Liver (tissue), 9 donors: ENCODE data around the gene MLLT10. TPM values are rescaled to one million over a fixed set of nuclear protein-coding genes. Genes with fewer than 3 reads are reported as not detected.

Experiments used
- DNase-seq: peaks from one replicate; pipeline ENCODE4 v3.0.0-alpha.2; 2017; ENCODE audit warnings: low spot score
- H3K27ac ChIP-seq, 2 donors: one replicate each; pipeline ENCODE4 v1.7.0; 2013; ENCODE audit warnings: inconsistent platforms in 2 of 2, low read length in 2 of 2, control low read depth in 1 of 2, low read depth in 1 of 2, mild to moderate bottlenecking in 1 of 2
- H3K27me3 ChIP-seq, 4 donors: one replicate each; pipeline versions ENCODE4 v1.6.1 to v1.7.0; 2013; ENCODE audit warnings: low read length in 3 of 4, inconsistent platforms in 1 of 4, mild to moderate bottlenecking in 1 of 4, moderate library complexity in 1 of 4; ENCODE audit not compliant: control insufficient read depth in 4 of 4, insufficient read depth in 4 of 4
- H3K36me3 ChIP-seq, 4 donors: one replicate each; pipeline versions ENCODE4 v1.6.1 to v1.7.0; 2013; ENCODE audit warnings: low read length in 3 of 4, mild to moderate bottlenecking in 3 of 4, low read depth in 1 of 4, moderate library complexity in 1 of 4; ENCODE audit not compliant: control insufficient read depth in 4 of 4, insufficient read depth in 3 of 4
- H3K4me1 ChIP-seq, 4 donors: one replicate each; pipeline versions ENCODE4 v1.6.1 to v1.7.0; 2013; ENCODE audit warnings: low read length in 3 of 4, mild to moderate bottlenecking in 3 of 4, moderate library complexity in 1 of 4; ENCODE audit not compliant: control insufficient read depth in 4 of 4, insufficient read depth in 4 of 4
- H3K4me3 ChIP-seq, 3 donors: one replicate each; pipeline versions ENCODE4 v1.6.1 to v1.7.0; 2013; ENCODE audit warnings: low read length in 3 of 3, control low read depth in 1 of 3, low read depth in 1 of 3, mild to moderate bottlenecking in 1 of 3
- H3K9ac ChIP-seq, 2 donors: one replicate each; pipeline ENCODE4 v1.7.0; 2013; ENCODE audit warnings: low read length in 2 of 2, mild to moderate bottlenecking in 2 of 2, moderate library complexity in 2 of 2, control low read depth in 1 of 2, low read depth in 1 of 2
- H3K9me3 ChIP-seq, 4 donors: one replicate each; pipeline versions ENCODE4 v1.6.1 to v1.7.0; 2013; ENCODE audit warnings: low read length in 3 of 4; ENCODE audit not compliant: control insufficient read depth in 4 of 4
- CTCF ChIP-seq: fragments of 150-350 bp; IDR thresholded peaks from 2 replicates; pipeline ENCODE4 v1.5.1; 2017; ENCODE audit warnings: improper control_type of control experiment, low read depth, low read length; ENCODE audit not compliant: missing input control
- EGR1 ChIP-seq, 2 donors: IDR thresholded peaks; 2 replicates each; pipeline ENCODE4 v1.6.1; 2016 to 2018; ENCODE audit warnings: antibody characterized with exemption in 2 of 2, low read depth in 2 of 2
- FOXA1 ChIP-seq: IDR thresholded peaks from 2 replicates; pipeline ENCODE4 v1.6.1; 2016; ENCODE audit warnings: antibody characterized with exemption
- FOXA2 ChIP-seq: IDR thresholded peaks from 2 replicates; pipeline ENCODE4 v1.6.1; 2016; ENCODE audit warnings: antibody characterized with exemption
- GABPA ChIP-seq, 2 donors: IDR thresholded peaks in 1 of 2; conservative IDR thresholded peaks in 1 of 2; 2 replicates each; pipeline ENCODE4 v1.6.1; 2016; ENCODE audit warnings: antibody characterized with exemption in 2 of 2, mild to moderate bottlenecking in 1 of 2, moderate library complexity in 1 of 2
- HNF4A ChIP-seq, 2 donors: conservative IDR thresholded peaks; 2 replicates each; pipeline ENCODE4 v1.6.1; 2016; ENCODE audit warnings: antibody characterized with exemption in 2 of 2, mild to moderate bottlenecking in 2 of 2
- JUND ChIP-seq, 2 donors: IDR thresholded peaks; 2 replicates each; pipeline ENCODE4 v1.6.1; 2016; ENCODE audit warnings: antibody characterized with exemption in 2 of 2
- RAD21 ChIP-seq, 2 donors: IDR thresholded peaks; 2 replicates each; pipeline ENCODE4 v1.6.1; 2016; ENCODE audit warnings: antibody characterized with exemption in 2 of 2, mild to moderate bottlenecking in 2 of 2
- REST ChIP-seq: IDR thresholded peaks from 2 replicates; pipeline ENCODE4 v1.6.1; 2016; ENCODE audit warnings: antibody characterized with exemption, mild to moderate bottlenecking
- RXRA ChIP-seq, 2 donors: IDR thresholded peaks; 2 replicates each; pipeline ENCODE4 v1.6.1; 2017 to 2018; ENCODE audit warnings: antibody characterized with exemption in 2 of 2, mild to moderate bottlenecking in 1 of 2
- YY1 ChIP-seq: IDR thresholded peaks from 2 replicates; pipeline ENCODE4 v1.6.1; 2016; ENCODE audit warnings: antibody characterized with exemption, mild to moderate bottlenecking
- WGBS: extraction: QIAGEN DNeasy Blood & Tissue Kit; methylation state at CpG from one replicate; pipeline ENCODE4 v1.1.7; 2013; 5-methylcytosine and 5-hydroxymethylcytosine counted together
- polyA plus RNA-seq, 2 donors: library from polyadenylated mRNA; stranded (reverse) in 1 of 2; unstranded in 1 of 2; fragments of 200-250 nt in 1 of 2; fragments of >200 nt in 1 of 2; fragmentation: Nextera tagmentation in 1 of 2; extraction: Ambion mirVana in 1 of 2; gene quantifications; one replicate each; pipeline versions ENCODE4 v1.2.1 to v1.2.3, GENCODE V29; 2013 to 2015
- total RNA-seq, 2 donors: library from RNA; depleted of rRNA; stranded (reverse); fragments of >200 nt; gene quantifications; one replicate each; pipeline ENCODE4 v1.2.3, GENCODE V29; 2014
- donor health status: healthy.
- donor health status: healthy.
- donor health status: healthy.
- donor health status: healthy.
- donor health status: healthy.

Gene MLLT10
- total and polyA plus RNA-seq, 4 donors: 11.9 to 47.4 (median 22.6) TPM

GRCh38 chr10:21530641-21531040, 3.4 kb upstream of the MLLT10 start:
- TF ChIP-seq JUND (IDR thresholded peaks at IDR 0.05) (no peak), RAD21 (IDR thresholded peaks at IDR 0.05) (no peak), GABPA (IDR thresholded peaks at IDR 0.05 in 1 of 2, conservative IDR thresholded peaks at IDR 0.05 in 1 of 2) (no peak), FOXA1 (no peak), REST (no peak), YY1 (no peak), FOXA2 (no peak), HNF4A (conservative IDR thresholded peaks at IDR 0.05) (no peak)
- H3K27ac ChIP-seq: no peak overlapping the region
- no peak for DNase-seq

GRCh38 chr10:21531164-21531563, 2.9 kb upstream of the MLLT10 start:
- no peaks in the 10 kb centered on the region for H3K27me3 ChIP-seq
- no peak overlapping the region for H3K4me3 ChIP-seq
- peaks cover 0 to 2% (median 0%) of the 10 kb centered on the region in 4 donors for H3K36me3 ChIP-seq
- H3K9me3 ChIP-seq: no peaks in the 10 kb centered on the region
- peaks cover 2 to 24% (median 11%) of the 10 kb centered on the region in 4 donors for H3K4me1 ChIP-seq
- no peak for DNase-seq
- H3K27ac ChIP-seq: no peak overlapping the region
- TF ChIP-seq CTCF (no peak), YY1 (no peak), RXRA (IDR thresholded peaks at IDR 0.05) (no peak), REST (no peak), GABPA (IDR thresholded peaks at IDR 0.05 in 1 of 2, conservative IDR thresholded peaks at IDR 0.05 in 1 of 2) (no peak), JUND (IDR thresholded peaks at IDR 0.05) (no peak), EGR1 (IDR thresholded peaks at IDR 0.05; ENCODE audit: low read depth in 2 of 2) (no peak), FOXA1 (no peak)
- no peak overlapping the region for H3K9ac ChIP-seq
- 92% methylated on average over 1 of the region's 1 CpG for WGBS

More at GRCh38 chr10:21530641-21531040, 3.4 kb upstream of the MLLT10 start:
- H3K4me3 ChIP-seq: no peak overlapping the region
- H3K27me3 ChIP-seq: no peaks in the 10 kb centered on the region
- H3K36me3 ChIP-seq: peaks cover 0 to 2% (median 0%) of the 10 kb centered on the region in 4 donors
- 38% methylated on average over 1 of the region's 1 CpG for WGBS
- no peaks in the 10 kb centered on the region for H3K9me3 ChIP-seq
- H3K4me1 ChIP-seq: peaks cover 2 to 24% (median 10%) of the 10 kb centered on the region in 4 donors
- H3K9ac ChIP-seq: no peak overlapping the region
